ENCODE results near the gene PCYT1A. TPM values are rescaled to one million over a fixed set of nuclear protein-coding genes. Genes with fewer than 3 reads are reported as not detected.

Gene PCYT1A
- total RNA-seq, 1 experiment from 2014 or later: 48.8 TPM

- no peak for DNase-seq
- Histone ChIP-seq H2AFZ (ENCODE audit: low read length) (no peak overlapping the region), H3K9me3 (ENCODE audit: low read length) (no peaks in the 10 kb centered on the region), H3K36me3 (ENCODE audit: insufficient read depth, low read length) (no peaks in the 10 kb centered on the region), H3K9ac (ENCODE audit: low read length) (no peak overlapping the region), H3K27me3 (ENCODE audit: low read length) (no peaks in the 10 kb centered on the region; the same call in 1 of the 2 replicates), H4K20me1 (ENCODE audit: insufficient read depth, low read depth, low read length) (no peaks in the 10 kb centered on the region), H3K79me2 (ENCODE audit: low read length) (no peaks in the 10 kb centered on the region), H3K4me1 (ENCODE audit: low read length) (no peaks in the 10 kb centered on the region), H3K4me2 (ENCODE audit: low read depth, low read length, poor library complexity, severe bottlenecking) (no peak overlapping the region), H3K27ac (ENCODE audit: low read length) (no peak overlapping the region), H3K9me2 (replicated peaks; ENCODE audit: insufficient read depth, low read length) (no peaks in the 10 kb centered on the region), H3K4me3 (ENCODE audit: low read length) (no peak overlapping the region)
These were observed 88.5 kb downstream of the PCYT1A start for GRCh38 chr3:196198771-196199753.

GRCh38 chr3:196198081-196198675, 89.3 kb downstream of the PCYT1A start:
- Histone ChIP-seq H3K4me2 (ENCODE audit: low read depth, low read length, poor library complexity, severe bottlenecking) (no peak overlapping the region), H3K9ac (ENCODE audit: low read length) (no peak overlapping the region), H3K79me2 (ENCODE audit: low read length) (no peaks in the 10 kb centered on the region), H2AFZ (ENCODE audit: low read length) (no peak overlapping the region), H3K36me3 (ENCODE audit: insufficient read depth, low read length) (no peaks in the 10 kb centered on the region), H3K4me3 (ENCODE audit: low read length) (no peak overlapping the region), H4K20me1 (ENCODE audit: insufficient read depth, low read depth, low read length) (no peaks in the 10 kb centered on the region), H3K27me3 (ENCODE audit: low read length) (no peaks in the 10 kb centered on the region; the same call in 1 of the 2 replicates), H3K27ac (ENCODE audit: low read length) (no peak overlapping the region), H3K9me2 (replicated peaks; ENCODE audit: insufficient read depth, low read length) (no peaks in the 10 kb centered on the region), H3K4me1 (ENCODE audit: low read length) (no peaks in the 10 kb centered on the region), H3K9me3 (ENCODE audit: low read length) (no peaks in the 10 kb centered on the region)
- DNase-seq: no peak

DNA sequence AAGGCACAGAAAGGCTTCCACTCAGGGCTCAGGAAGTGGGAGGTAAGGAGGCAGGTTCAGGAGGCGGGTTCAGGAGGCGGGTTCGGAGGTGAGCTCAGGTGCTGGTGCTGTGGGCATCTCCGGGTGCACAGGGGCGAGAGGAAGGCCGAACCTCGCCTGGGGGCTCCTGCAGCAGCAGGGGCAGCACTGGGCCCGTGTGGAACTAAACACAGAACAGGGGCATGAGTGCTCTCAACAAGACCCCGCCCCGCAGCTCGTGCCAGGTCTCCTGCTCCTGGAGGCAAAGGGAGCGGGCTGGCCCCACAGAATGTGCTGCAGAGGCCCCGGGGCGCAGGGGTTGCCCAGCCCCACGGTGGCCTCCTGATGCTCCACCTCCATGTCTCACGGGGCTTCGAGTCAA, 90.0 kb downstream of the PCYT1A start:
- Histone ChIP-seq H3K4me2 (ENCODE audit: low read depth, low read length, poor library complexity, severe bottlenecking) (no peak overlapping the region), H3K79me2 (ENCODE audit: low read length) (no peaks in the 10 kb centered on the region), H3K27ac (ENCODE audit: low read length) (no peak overlapping the region), H3K4me1 (ENCODE audit: low read length) (no peaks in the 10 kb centered on the region), H3K9me3 (ENCODE audit: low read length) (no peaks in the 10 kb centered on the region), H3K9ac (ENCODE audit: low read length) (no peak overlapping the region), H3K9me2 (replicated peaks; ENCODE audit: insufficient read depth, low read length) (no peaks in the 10 kb centered on the region), H3K27me3 (ENCODE audit: low read length) (no peaks in the 10 kb centered on the region; the same call in 1 of the 2 replicates), H2AFZ (ENCODE audit: low read length) (no peak overlapping the region), H4K20me1 (ENCODE audit: insufficient read depth, low read depth, low read length) (no peaks in the 10 kb centered on the region), H3K4me3 (ENCODE audit: low read length) (no peak overlapping the region), H3K36me3 (ENCODE audit: insufficient read depth, low read length) (no peaks in the 10 kb centered on the region)
- DNase-seq: no peak

DNA sequence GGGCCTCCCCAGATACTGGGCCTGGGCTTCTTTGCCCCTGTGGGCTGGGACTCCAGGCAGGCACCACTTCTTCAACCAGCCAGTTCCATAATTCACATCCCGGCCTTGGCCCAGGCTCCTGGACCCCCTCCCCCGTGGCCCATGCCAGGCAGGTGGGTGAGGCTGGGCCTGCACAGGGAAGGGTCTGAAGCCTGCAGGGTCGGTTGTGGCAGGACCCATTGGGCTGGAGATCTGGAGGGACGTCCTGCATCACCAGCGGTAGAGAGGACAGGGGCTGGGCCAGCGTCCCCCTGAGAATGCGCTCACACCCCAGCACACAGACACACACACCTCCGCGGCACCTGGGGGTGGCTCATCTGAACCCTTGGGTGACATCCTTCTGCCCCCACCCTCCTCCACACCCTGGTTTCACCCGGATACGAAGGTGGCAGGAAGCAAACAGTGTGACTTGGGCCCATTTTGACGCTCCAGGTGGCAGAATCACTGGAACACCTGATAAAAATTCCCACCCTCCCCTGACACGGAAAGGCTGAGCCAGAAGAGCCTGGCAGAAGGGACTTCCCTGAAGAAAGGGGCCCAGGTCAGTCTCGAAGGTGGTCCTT, 91.8 kb downstream of the PCYT1A start:
- no peaks in the 10 kb centered on the region for H3K4me1 ChIP-seq (ENCODE audit: low read length)
- H3K36me3 ChIP-seq (ENCODE audit: insufficient read depth, low read length): no peaks in the 10 kb centered on the region
- no peaks in the 10 kb centered on the region for H3K9me3 ChIP-seq (ENCODE audit: low read length)
- no peak overlapping the region for H3K4me3 ChIP-seq (ENCODE audit: low read length)
- no peak overlapping the region for H3K27ac ChIP-seq (ENCODE audit: low read length)
- no peak for DNase-seq
- H3K79me2 ChIP-seq (ENCODE audit: low read length): no peaks in the 10 kb centered on the region
- no peak overlapping the region for H2AFZ ChIP-seq (ENCODE audit: low read length)
- no peaks in the 10 kb centered on the region; the same call in 1 of the 2 replicates for H3K27me3 ChIP-seq (ENCODE audit: low read length)
- no peaks in the 10 kb centered on the region for H4K20me1 ChIP-seq (ENCODE audit: insufficient read depth, low read depth, low read length)
- no peak overlapping the region for H3K9ac ChIP-seq (ENCODE audit: low read length)
- H3K4me2 ChIP-seq (ENCODE audit: low read depth, low read length, poor library complexity, severe bottlenecking): no peak overlapping the region
- no peaks in the 10 kb centered on the region for H3K9me2 ChIP-seq (replicated peaks; ENCODE audit: insufficient read depth, low read length)

DNA sequence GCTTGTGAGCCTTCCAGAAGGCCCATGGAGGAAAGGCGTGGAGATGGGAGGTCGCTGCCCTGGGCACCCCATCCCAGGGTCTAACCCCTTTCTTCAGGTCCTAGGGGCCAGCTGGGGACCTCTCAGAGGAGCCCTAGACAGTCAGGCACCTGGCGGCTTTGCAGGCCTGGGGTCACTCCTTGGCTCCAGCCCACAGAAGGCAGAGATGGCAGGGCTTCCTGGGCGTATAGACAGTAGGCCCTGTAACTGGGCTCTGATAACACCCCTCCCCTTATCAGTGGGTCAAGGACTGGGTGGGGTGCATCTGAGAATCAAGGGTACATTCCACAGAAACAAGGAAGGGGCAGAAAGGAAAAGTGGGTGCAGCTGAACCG, 93.0 kb downstream of the PCYT1A start:
- Histone ChIP-seq H3K4me2 (ENCODE audit: low read depth, low read length, poor library complexity, severe bottlenecking) (no peak overlapping the region), H3K27ac (ENCODE audit: low read length) (no peak overlapping the region), H3K9ac (ENCODE audit: low read length) (no peak overlapping the region), H3K36me3 (ENCODE audit: insufficient read depth, low read length) (no peaks in the 10 kb centered on the region), H3K27me3 (ENCODE audit: low read length) (no peaks in the 10 kb centered on the region; the same call in 1 of the 2 replicates), H3K9me3 (ENCODE audit: low read length) (no peaks in the 10 kb centered on the region), H3K4me3 (ENCODE audit: low read length) (no peak overlapping the region), H3K4me1 (ENCODE audit: low read length) (no peaks in the 10 kb centered on the region), H3K9me2 (replicated peaks; ENCODE audit: insufficient read depth, low read length) (no peaks in the 10 kb centered on the region), H4K20me1 (ENCODE audit: insufficient read depth, low read depth, low read length) (no peaks in the 10 kb centered on the region), H3K79me2 (ENCODE audit: low read length) (no peaks in the 10 kb centered on the region), H2AFZ (ENCODE audit: low read length) (no peak overlapping the region)
- DNase-seq: no peak

DNA sequence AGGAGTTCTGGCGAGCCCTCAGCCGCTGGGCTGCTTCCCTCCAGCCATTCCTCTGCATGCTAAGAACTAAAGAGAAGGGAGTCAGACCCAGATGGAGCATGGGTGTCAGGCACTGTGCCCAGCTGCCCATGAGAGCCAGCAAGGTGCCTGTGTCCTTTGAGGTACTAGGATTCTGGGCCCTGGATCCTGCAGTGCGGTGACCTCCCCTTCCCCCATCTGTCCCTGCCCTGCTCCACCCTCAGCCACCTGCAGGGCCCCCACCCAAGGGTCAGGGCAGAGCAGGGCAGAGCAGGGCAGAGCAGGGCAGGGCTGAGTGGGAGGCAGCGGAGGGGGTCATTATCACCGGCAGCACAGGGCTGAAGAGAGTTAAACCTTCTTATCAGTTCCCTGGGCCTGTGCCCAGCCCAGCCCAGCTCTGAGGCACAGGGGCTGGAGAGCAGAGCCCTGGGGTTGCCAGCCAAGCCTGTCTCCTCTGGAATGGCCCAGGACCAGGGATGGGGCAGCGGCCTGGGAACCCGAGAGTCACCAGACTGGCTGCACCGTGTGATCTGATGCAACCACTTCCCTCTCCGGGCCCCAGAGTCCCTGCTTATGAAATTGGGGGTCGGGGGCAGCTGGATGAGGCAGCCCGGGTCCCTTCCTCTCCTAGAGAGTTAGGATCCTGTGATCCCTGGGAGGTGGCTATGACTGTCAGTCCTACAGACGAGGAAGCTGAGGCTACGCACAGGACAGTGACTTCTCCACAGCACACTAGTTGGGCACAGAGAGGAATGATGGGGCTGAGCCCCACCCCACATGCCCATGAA, 93.6 kb downstream of the PCYT1A start:
- no peak overlapping the region for H2AFZ ChIP-seq (ENCODE audit: low read length)
- no peak overlapping the region for H3K9ac ChIP-seq (ENCODE audit: low read length)
- H3K9me2 ChIP-seq (replicated peaks; ENCODE audit: insufficient read depth, low read length): no peaks in the 10 kb centered on the region
- no peaks in the 10 kb centered on the region for H3K36me3 ChIP-seq (ENCODE audit: insufficient read depth, low read length)
- no peaks in the 10 kb centered on the region for H3K4me1 ChIP-seq (ENCODE audit: low read length)
- no peaks in the 10 kb centered on the region; the same call in 1 of the 2 replicates for H3K27me3 ChIP-seq (ENCODE audit: low read length)
- H3K4me2 ChIP-seq (ENCODE audit: low read depth, low read length, poor library complexity, severe bottlenecking): no peak overlapping the region
- no peak overlapping the region for H3K4me3 ChIP-seq (ENCODE audit: low read length)
- DNase-seq: no peak
- no peaks in the 10 kb centered on the region for H3K79me2 ChIP-seq (ENCODE audit: low read length)
- no peaks in the 10 kb centered on the region for H4K20me1 ChIP-seq (ENCODE audit: insufficient read depth, low read depth, low read length)
- no peaks in the 10 kb centered on the region for H3K9me3 ChIP-seq (ENCODE audit: low read length)
- no peak overlapping the region for H3K27ac ChIP-seq (ENCODE audit: low read length)

DNA sequence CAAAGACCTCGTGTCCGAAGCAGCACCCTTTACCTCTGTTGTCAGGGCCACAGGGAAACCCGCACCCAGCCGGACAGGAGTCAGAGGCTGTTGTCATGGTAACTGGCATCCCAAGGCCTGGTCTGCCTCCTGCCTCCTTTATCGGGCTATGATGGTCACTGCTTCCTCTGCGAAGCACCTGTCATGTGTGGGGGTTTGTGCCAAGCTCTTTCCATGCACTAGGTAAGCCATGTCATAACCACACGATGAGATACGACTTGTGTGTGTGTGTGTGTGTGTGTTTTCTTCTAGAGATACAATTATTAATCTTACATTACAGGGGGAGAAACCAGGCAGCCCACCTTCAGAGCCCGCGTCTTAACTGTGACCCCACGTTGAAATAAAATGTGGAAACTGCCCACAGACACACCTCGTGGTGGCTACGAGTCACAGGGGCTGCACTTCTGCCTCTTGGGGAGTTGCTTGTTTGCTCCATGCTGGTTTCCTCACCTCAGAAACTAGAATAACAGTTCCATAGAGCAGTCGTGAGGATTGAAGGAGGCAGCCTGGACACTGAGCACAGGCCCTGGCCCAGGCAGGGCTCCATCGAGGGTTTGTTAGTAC, 94.3 kb downstream of the PCYT1A start:
- Histone ChIP-seq H3K4me1 (ENCODE audit: low read length) (no peaks in the 10 kb centered on the region), H3K36me3 (ENCODE audit: insufficient read depth, low read length) (no peaks in the 10 kb centered on the region), H3K4me3 (ENCODE audit: low read length) (no peak overlapping the region), H3K4me2 (ENCODE audit: low read depth, low read length, poor library complexity, severe bottlenecking) (no peak overlapping the region), H3K9ac (ENCODE audit: low read length) (no peak overlapping the region), H2AFZ (ENCODE audit: low read length) (no peak overlapping the region; the same call in 1 of the 2 replicates), H3K9me3 (ENCODE audit: low read length) (no peaks in the 10 kb centered on the region), H3K27ac (ENCODE audit: low read length) (no peak overlapping the region), H3K9me2 (replicated peaks; ENCODE audit: insufficient read depth, low read length) (no peaks in the 10 kb centered on the region), H3K79me2 (ENCODE audit: low read length) (no peaks in the 10 kb centered on the region), H3K27me3 (ENCODE audit: low read length) (no peaks in the 10 kb centered on the region), H4K20me1 (ENCODE audit: insufficient read depth, low read depth, low read length) (no peaks in the 10 kb centered on the region)
- DNase-seq: no peak
